ENCODE measurements around the gene BRICD5.

The BRICD5 gene

DNA sequence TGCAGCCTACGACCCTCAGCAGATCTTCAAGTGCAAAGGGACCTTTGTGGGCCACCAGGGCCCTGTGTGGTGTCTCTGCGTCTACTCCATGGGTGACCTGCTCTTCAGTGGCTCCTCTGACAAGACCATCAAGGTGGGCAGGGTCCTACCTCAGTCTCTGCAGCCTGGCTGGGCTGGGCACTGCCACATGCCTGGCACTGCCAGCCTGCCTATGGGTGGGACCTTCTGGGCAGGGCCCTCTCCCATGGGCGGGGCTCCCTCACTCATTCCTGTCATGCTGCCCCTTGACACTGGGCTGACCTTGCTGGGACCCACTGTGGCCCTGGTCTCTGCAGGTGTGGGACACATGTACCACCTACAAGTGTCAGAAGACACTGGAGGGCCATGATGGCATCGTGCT, 36.7 kb downstream of the BRICD5 start:
- intact Hi-C loops (cut with DNase I): no loop called here
- no peak for DNase-seq

DNA sequence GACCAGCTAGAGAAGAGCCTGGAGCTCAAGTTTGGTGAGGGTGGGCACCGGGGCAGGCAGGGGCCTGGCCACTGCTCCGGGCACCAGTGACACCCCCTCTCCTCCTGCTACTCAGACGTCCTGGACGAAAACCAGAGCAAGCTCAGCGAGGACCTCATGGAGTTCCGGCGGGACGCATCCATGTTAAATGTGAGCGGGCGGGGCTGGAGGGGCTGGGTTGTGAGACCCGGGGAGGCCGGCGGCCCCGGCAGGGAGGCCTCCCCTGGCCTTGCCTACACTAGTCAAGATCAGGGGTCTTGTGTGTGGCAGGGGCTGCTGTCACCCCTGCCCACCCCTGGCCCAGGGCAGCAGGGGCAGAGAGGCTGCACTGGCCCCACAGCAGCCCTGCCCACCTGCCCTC, 37.3 kb downstream of the BRICD5 start:
- intact Hi-C loops (cut with DNase I): no loop called here
- no peak for DNase-seq

DNA sequence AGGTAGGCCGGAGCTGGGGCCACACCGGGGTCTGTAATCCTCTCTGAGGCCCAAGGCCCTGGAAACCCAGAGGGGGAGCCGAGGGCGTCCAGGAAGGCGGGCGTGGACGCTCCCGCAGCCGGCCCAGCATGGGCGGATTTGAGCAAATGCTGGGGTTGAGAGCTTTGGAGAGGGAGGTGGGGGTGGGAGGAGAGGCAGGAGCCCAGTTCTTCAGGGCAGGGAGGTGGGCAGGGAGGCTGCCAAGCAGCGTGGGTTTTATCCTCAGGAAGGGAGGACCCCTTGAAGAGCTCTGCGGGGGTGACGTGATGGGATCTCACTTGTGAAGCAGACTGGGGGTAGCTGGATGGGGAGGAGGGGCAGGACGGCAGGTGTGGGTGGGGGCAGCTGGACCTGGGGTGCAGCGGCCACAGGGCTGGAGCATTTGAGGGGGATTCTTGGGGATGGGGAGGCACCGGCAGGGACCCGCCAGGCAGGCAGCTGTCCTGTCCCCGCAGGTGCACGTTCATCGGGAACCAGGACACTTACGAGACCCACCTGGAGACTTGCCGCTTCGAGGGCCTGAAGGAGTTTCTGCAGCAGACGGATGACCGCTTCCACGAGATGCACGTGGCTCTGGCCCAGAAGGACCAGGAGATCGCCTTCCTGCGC, 37.9 kb downstream of the BRICD5 start:
- DNase-seq: no peak
- intact Hi-C loops (cut with DNase I): no loop called here

DNA sequence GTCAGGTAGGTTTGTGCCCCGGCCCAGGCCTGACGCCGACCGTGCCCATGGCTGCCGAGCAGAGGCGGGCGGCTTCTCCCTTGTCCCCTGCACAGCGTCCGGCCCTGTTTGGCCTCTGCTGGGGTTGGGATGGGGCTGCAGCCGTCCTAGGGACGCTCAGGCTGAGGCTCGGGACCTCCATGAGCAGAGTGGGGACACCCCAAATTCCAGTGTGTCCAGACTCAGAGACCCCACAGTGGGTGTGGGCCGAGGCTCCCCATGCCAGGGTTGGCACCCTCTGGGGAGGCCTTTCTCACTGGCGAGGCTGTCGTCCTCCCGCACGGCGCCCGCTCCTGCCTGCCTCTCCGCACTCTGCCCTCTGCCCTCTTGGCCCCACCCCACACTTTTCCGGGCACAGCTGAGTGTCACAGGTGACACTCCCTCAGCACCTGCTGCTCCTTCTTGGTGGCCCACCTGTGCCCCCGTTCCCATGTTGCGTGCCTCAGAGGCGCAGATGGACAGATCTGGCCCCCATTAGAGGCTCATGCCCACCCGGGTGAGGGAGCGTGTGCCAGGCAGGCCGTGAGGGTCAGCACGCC, 39.0 kb downstream of the BRICD5 start:
- intact Hi-C loops (cut with DNase I): no loop called here
- DNase-seq: no peak

DNA sequence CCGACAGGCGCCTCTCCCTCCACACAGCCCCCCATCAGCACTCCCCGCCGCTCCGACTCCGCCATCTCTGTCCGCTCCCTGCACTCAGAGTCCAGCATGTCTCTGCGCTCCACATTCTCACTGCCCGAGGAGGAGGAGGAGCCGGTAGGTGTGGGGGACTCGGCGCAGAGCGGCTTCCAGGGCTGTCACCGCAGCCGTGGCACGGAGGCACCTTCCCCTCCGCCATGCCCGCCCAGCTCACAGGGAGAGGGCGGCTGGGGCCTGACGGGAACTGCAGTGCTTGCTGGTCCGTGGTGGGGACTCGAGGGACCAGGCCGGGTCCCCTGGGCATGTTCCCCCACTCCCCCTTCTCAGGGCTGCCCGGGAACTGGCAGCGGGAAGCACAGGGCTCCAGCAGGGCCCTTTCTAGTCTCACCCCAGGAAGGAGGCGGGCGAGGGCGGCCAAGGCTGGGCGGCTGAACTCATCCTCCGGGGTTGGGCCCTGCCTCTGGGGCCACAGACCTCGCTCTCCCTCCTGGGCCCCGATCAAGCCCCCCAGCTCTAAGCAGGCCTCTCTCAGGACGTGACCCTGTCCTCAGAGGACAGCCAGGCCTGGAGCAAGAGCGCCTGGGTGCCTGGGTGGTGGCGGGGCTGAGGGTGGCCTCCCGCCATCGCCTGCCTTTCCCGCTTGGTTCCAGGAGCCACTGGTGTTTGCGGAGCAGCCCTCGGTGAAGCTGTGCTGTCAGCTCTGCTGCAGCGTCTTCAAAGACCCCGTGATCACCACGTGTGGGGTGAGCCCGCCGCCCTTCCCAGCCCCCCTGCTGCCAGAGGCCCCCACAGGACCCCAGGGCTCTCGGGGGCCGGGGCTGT, 39.9 kb downstream of the BRICD5 start:
- DNase-seq: no peak
- intact Hi-C loops (cut with DNase I): no loop called here

DNA sequence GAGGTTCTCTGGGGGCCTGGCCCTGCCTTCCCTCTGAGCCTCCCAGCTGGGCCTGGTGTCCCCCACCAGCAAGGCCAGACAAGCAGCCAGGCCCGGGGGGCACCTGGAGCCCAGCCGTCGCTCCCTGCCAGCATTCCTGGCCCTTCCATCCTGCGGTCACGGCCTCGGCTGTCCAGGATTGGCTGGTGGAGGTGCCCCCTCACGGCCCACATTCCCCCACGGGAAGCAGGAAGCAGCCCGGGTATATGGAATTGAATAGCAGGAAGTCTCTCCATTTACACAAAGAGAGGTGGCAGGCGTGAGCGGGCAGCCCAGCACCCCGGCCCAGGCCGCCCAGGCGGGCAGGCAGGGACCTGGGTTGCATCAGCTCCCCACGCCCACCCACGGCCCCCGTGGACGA, 40.6 kb downstream of the BRICD5 start:
- DNase-seq: no peak
- intact Hi-C loops (cut with DNase I): no loop called here

DNA sequence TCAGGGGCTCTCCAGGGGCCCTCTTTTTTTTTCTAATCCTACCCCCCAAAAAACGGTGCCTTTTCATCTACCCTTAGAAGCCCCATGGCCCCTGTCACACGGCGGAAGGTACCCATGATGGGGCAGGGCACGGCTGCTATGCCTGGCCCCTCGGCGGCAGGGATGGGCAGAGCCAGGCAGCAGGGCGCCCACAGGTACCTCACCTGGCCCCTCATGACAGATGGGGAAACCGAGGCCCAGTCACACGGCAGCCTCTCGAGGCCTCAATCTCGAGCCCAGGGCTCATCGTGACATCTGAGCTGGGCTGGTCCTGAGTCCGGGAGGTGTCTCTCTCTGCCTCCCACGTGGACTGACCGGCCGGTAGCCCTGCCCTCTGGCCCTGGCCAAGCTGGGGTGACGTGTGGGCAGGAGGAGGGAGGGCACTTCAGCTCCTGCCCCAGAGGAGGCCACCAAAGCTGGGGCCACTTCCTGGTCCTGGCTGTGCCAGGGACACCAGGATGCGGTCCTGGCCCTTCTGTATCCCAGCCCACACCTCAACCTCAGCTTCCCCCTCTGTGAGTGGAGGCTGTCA, 43.5 kb downstream of the BRICD5 start:
- DNase-seq: no peak
- intact Hi-C loops (cut with DNase I): no loop called here

DNA sequence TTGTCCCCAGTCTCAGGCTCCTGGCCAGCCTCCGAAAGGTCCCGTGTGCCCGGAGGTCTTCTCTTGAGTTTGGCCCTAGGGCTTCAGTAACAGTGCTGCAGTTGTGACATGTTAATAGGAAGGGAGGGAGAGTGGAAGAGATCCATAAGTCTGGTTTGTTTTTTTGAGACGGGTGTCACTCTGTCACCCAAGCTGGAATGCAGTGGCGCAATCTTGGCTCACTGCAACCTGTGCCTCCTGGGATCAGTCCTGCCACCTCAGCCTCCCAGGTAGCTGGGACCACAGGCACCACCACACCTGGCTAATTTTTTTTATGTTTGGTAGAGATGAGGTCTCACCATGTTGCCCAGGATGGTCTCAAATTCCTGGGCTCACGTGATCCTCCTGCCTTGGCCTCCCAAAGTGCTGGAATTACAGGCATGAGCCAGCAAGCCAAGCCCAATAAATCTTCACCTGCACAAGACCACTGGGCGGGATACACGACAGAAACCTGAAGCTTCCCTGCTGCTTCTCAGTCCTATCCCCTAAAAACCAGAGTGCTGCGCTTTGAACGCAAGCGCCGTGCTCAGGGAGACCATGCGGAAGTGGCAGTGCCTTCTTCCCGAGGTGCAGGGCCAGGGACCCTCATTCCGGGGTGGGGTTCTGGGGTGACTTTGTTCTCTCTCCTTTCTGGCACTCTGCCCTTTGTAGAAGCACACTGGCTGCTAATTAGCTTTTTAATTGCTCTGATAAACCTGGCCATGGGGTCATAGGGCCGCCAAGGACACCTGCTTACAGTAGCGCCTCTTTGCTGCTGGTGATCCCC, 44.2 kb downstream of the BRICD5 start:
- intact Hi-C loops (cut with DNase I): no loop called here
- DNase-seq: no peak

DNA sequence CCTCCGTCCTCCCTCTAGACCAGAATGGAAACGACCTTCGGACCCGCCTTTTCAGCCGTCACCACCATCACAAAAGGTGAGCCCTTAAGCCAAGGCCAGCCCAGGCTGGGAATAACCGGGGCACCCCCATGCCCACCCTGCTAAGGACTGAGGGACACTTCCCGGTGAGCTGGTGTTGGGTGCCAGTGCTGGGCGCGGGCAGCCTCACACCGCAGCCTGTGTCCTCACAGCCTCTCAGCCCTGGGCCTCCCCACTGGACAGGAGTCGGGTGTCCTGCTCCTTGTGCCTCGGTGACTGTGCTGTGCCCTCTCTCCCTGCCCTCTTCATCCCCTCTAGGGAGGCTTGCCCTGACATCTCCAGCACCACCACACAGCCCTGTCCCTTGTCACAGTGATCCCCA, 44.8 kb downstream of the BRICD5 start:
- DNase-seq: no peak
- intact Hi-C loops (cut with DNase I): no loop called here

DNA sequence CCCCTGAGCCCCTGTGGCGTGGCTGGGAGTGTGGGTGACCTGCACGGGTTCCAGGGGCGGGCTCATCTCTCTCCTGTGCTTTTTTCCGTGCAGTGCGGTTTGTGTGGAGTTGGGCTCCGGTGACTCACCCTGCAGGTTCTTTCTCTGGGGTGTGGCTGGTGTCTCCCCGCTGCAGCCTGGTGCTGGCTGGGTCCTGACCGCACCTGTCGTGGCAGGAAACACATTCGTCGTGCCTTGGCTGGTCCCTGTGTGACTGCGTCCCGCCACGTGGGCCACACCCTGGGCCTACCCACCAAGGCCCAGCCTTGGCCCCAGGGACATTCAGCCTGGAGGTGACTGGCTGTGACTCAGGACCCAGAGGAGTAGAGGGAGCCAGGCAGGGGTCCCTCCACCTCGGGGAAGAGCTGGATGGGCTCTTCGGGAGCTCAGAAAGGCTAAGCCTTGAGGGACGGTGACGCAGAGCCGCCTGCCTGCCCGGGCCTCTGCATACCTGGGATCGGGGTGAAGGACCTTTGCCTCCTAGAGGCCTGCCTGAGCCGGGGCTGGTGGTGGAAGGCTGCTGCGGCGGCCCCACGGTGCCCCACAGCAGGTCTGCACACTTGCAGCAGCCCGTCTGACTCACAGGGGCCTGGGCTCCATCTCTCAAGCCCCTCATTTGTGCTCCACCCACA, 47.3 kb downstream of the BRICD5 start:
- peak in 29 of 42 donors; percentile 38 to 84 (median 61) for DNase-seq
- intact Hi-C loops (cut with DNase I): no loop called here

DNA sequence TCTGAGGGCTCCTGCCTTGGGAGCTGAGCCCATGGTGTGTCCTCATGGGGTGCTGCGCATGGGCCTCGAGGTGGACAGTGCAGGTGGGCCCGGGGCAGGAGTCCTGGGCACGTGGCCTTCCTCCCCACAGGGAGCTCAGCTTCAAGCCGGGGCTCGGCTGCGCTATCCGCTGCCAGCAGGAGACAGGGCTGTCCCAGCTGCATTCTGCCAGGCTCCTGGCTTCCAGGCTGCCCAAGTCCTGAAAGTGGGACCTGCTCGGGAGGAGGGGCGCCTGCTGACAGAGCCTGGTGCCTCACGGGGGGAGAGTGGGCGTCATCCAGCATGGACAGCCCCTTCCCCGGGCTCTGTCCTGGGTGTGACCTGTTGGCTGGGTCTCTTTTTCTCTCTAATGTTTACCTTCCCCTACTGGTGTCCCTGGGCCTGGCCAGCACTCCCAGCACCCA, 48.0 kb downstream of the BRICD5 start:
- intact Hi-C loops (cut with DNase I): no loop called here
- no peak for DNase-seq

DNA sequence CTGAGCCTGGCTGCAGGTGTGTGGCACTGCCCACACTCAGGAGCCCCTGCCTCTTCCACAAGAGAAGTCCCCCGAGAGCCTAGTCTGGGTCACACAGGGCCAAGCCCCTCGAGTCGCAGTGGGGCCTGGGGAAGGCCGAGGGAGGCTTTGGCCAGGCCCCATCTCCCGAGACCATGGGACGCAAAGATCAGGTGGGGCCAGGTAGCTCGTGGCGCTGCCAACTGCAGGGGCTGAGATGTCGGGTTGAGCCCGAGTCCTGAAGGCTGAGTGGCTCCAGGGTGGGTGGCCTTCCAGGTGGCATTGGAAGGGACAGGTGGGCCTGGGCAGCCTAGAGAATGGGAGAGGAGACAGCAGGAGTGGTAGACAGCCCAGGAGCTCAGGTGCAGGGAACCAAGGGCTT, 48.8 kb downstream of the BRICD5 start:
- intact Hi-C loops (cut with DNase I): no loop called here
- DNase-seq: no peak

DNA sequence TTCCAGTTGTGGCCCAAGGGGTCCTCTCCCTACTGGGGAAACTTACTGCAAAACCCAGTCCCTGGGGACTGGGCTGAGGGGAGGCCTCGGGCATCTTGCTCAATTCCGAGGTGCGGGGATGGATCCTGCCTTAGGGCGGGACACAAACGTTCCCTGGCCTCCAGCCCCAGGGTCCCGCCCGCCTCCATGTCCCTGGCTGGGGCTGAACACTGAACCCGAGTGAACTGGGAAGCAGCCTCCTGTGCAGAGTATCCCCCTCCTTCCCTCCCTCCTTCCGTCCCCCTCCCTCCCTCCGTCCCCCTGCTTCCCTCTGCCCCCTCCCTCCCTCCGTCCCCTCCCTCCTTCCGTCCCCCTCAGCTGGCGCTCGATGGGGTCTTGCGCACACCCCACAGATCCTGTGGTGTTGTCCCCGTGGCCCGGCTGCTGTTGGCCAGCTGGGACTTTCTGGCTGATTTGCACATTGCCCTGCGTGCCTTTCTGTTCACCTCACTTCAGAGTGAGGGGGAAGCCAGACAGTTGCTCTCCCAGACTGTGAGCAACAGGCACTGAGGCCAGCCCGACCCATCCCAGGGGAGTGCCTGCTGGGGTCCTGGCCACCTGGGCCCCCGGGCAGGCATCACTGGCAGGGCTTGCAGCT, 49.6 kb downstream of the BRICD5 start:
- no peak for DNase-seq
- intact Hi-C loops (cut with DNase I): no loop called here

Data from head of caudate nucleus (tissue), 42 donors.